Measurements from ENCODE around the gene CCL1.

CCL1 gene

DNA sequence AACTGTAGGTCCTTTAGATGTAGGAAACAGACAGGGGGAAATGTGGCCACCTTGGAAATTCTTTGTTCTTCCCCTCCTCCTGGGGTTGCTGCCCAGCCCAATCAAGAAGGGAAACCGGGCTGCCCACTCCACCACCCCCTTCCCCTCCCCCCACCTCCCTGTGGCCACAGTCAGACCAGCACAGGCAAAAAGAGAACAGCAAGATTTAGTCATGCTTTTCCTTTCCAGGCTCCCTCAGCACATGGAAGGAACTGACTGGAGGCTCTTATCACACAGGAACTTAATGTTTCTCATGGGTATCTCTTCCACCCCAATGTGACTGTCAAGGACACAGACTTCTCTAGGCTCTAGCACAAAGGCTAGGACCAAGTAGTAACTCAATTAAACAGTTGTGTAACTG is 3.0 kb upstream of the CCL1 start:
- no peak for ATAC-seq

DNA sequence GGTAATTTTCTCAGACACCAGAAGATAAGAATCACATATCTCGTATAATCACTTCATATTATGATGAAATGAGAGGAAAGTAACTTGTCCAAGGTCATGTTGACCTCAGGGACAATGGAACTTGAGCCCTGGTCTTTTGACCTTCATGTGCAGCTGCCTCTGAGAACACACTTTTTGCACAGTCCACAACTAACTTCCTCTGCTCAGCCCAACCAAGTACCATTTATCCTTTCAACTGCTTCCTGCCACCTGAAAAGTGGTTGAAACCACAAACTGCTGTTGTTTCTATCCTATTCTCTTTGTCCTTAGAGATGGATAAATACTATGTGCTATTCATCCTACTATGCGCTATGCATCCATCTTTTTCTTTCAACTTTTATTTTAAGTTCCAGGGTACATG is 2.3 kb upstream of the CCL1 start:
- TF ChIP-seq BACH2 (CRISPR knock-in tag; IDR thresholded peaks at IDR 0.05; ENCODE audit: borderline replicate concordance): no peak
- TF ChIP-seq, protein P1, sequence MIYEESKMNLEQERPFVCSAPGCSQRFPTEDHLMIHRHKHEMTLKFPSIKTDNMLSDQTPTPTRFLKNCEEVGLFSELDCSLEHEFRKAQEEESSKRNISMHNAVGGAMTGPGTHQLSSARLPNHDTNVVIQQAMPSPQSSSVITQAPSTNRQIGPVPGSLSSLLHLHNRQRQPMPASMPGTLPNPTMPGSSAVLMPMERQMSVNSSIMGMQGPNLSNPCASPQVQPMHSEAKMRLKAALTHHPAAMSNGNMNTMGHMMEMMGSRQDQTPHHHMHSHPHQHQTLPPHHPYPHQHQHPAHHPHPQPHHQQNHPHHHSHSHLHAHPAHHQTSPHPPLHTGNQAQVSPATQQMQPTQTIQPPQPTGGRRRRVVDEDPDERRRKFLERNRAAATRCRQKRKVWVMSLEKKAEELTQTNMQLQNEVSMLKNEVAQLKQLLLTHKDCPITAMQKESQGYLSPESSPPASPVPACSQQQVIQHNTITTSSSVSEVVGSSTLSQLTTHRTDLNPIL (CRISPR knock-in tag; IDR thresholded peaks at IDR 0.05; ENCODE audit: low read depth): no peak
- no peak for TF ChIP-seq ARNTL (CRISPR knock-in tag; IDR thresholded peaks at IDR 0.05; ENCODE audit: borderline replicate concordance, low read depth)
- no peak for TF ChIP-seq ZNF8 (CRISPR knock-in tag; IDR thresholded peaks at IDR 0.05)
- no peak for ATAC-seq

More for the DNA sequence above, 3.0 kb upstream of the CCL1 start:
- TF ChIP-seq ISL1 (CRISPR knock-in tag; IDR thresholded peaks at IDR 0.05) (no peak), ZFP30 (CRISPR knock-in tag; IDR thresholded peaks at IDR 0.05) (no peak), CSDC2 (CRISPR knock-in tag; IDR thresholded peaks at IDR 0.05) (no peak), ZFP3 (CRISPR knock-in tag; IDR thresholded peaks at IDR 0.05) (no peak)
- TF ChIP-seq, protein P2, sequence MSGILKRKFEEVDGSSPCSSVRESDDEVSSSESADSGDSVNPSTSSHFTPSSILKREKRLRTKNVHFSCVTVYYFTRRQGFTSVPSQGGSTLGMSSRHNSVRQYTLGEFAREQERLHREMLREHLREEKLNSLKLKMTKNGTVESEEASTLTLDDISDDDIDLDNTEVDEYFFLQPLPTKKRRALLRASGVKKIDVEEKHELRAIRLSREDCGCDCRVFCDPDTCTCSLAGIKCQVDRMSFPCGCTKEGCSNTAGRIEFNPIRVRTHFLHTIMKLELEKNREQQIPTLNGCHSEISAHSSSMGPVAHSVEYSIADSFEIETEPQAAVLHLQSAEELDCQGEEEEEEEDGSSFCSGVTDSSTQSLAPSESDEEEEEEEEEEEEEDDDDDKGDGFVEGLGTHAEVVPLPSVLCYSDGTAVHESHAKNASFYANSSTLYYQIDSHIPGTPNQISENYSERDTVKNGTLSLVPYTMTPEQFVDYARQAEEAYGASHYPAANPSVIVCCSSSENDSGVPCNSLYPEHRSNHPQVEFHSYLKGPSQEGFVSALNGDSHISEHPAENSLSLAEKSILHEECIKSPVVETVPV (CRISPR knock-in tag; IDR thresholded peaks at IDR 0.05): no peak
- TF ChIP-seq, protein P3, sequence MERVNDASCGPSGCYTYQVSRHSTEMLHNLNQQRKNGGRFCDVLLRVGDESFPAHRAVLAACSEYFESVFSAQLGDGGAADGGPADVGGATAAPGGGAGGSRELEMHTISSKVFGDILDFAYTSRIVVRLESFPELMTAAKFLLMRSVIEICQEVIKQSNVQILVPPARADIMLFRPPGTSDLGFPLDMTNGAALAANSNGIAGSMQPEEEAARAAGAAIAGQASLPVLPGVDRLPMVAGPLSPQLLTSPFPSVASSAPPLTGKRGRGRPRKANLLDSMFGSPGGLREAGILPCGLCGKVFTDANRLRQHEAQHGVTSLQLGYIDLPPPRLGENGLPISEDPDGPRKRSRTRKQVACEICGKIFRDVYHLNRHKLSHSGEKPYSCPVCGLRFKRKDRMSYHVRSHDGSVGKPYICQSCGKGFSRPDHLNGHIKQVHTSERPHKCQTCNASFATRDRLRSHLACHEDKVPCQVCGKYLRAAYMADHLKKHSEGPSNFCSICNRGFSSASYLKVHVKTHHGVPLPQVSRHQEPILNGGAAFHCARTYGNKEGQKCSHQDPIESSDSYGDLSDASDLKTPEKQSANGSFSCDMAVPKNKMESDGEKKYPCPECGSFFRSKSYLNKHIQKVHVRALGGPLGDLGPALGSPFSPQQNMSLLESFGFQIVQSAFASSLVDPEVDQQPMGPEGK (CRISPR knock-in tag; IDR thresholded peaks at IDR 0.05; ENCODE audit: borderline replicate concordance): no peak

DNA sequence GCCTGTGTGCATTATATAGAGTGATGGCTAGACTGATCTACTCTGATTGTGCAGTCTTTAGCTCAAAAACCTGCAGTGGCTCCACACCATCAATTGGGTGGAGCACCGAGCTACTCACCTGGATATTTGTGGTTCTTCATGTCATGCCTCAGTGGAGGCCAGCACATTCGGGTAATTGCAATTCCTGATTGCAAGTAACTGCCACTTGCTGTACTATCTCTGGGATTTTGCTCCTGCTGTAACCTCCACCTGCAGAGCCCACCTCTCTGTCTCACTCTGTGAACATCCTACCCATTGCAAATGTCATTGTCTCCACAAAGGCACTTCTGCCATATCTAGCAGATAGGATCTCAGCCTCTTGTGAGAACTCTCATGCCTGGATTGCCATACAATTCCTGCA is 1.7 kb upstream of the CCL1 start:
- no peak for ATAC-seq
- TF ChIP-seq, protein P2 (CRISPR knock-in tag; IDR thresholded peaks at IDR 0.05): no peak
- TF ChIP-seq TCF4 (CRISPR knock-in tag; IDR thresholded peaks at IDR 0.05; ENCODE audit: borderline replicate concordance): no peak
- no peak for TF ChIP-seq BACH2 (CRISPR knock-in tag; IDR thresholded peaks at IDR 0.05; ENCODE audit: borderline replicate concordance)
- no peak for TF ChIP-seq ESRRG (CRISPR knock-in tag; IDR thresholded peaks at IDR 0.05)
- TF ChIP-seq, protein P3 (CRISPR knock-in tag; IDR thresholded peaks at IDR 0.05; ENCODE audit: borderline replicate concordance): no peak
- TF ChIP-seq PPARA (CRISPR knock-in tag; IDR thresholded peaks at IDR 0.05; ENCODE audit: borderline replicate concordance): no peak
- no peak for TF ChIP-seq CSDC2 (CRISPR knock-in tag; IDR thresholded peaks at IDR 0.05)
- TF ChIP-seq ISL1 (CRISPR knock-in tag; IDR thresholded peaks at IDR 0.05): no peak
- TF ChIP-seq ZNF8 (CRISPR knock-in tag; IDR thresholded peaks at IDR 0.05): no peak
- TF ChIP-seq OSR1 (CRISPR knock-in tag; IDR thresholded peaks at IDR 0.05): no peak
- TF ChIP-seq ZFP30 (CRISPR knock-in tag; IDR thresholded peaks at IDR 0.05): no peak
- TF ChIP-seq, protein P4, sequence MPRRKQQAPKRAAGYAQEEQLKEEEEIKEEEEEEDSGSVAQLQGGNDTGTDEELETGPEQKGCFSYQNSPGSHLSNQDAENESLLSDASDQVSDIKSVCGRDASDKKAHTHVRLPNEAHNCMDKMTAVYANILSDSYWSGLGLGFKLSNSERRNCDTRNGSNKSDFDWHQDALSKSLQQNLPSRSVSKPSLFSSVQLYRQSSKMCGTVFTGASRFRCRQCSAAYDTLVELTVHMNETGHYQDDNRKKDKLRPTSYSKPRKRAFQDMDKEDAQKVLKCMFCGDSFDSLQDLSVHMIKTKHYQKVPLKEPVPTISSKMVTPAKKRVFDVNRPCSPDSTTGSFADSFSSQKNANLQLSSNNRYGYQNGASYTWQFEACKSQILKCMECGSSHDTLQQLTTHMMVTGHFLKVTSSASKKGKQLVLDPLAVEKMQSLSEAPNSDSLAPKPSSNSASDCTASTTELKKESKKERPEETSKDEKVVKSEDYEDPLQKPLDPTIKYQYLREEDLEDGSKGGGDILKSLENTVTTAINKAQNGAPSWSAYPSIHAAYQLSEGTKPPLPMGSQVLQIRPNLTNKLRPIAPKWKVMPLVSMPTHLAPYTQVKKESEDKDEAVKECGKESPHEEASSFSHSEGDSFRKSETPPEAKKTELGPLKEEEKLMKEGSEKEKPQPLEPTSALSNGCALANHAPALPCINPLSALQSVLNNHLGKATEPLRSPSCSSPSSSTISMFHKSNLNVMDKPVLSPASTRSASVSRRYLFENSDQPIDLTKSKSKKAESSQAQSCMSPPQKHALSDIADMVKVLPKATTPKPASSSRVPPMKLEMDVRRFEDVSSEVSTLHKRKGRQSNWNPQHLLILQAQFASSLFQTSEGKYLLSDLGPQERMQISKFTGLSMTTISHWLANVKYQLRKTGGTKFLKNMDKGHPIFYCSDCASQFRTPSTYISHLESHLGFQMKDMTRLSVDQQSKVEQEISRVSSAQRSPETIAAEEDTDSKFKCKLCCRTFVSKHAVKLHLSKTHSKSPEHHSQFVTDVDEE (CRISPR knock-in tag; IDR thresholded peaks at IDR 0.05): no peak
- TF ChIP-seq, protein P5, sequence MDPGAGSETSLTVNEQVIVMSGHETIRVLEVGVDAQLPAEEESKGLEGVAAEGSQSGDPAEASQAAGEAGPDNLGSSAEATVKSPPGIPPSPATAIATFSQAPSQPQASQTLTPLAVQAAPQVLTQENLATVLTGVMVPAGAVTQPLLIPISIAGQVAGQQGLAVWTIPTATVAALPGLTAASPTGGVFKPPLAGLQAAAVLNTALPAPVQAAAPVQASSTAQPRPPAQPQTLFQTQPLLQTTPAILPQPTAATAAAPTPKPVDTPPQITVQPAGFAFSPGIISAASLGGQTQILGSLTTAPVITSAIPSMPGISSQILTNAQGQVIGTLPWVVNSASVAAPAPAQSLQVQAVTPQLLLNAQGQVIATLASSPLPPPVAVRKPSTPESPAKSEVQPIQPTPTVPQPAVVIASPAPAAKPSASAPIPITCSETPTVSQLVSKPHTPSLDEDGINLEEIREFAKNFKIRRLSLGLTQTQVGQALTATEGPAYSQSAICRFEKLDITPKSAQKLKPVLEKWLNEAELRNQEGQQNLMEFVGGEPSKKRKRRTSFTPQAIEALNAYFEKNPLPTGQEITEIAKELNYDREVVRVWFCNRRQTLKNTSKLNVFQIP (CRISPR knock-in tag; IDR thresholded peaks at IDR 0.05; ENCODE audit: borderline replicate concordance, low read depth): no peak
- no peak for TF ChIP-seq TOX (CRISPR knock-in tag; IDR thresholded peaks at IDR 0.05; ENCODE audit: borderline replicate concordance)
- TF ChIP-seq ARNTL (CRISPR knock-in tag; IDR thresholded peaks at IDR 0.05; ENCODE audit: borderline replicate concordance, low read depth): no peak
- TF ChIP-seq GLIS3 (CRISPR knock-in tag; IDR thresholded peaks at IDR 0.05): no peak

Measured in SK-N-SH treated with all-trans-retinoic acid at 6 μM for 48 hours (cell line).